AG04450 (cell line): ENCODE measurements around the gene SBF1. TPM values are rescaled to one million over a fixed set of nuclear protein-coding genes. Genes with fewer than 3 reads are reported as not detected.

Experiments used
- CTCF ChIA-PET: fragments of 300-600, 350-600 bp; formaldehyde crosslinking; extraction: SDS; loops from one replicate; lab custom pipeline; 2022; ENCODE audit warnings: antibody characterized with exemption, inconsistent platforms; lab: Charles Lee
- POLR2A ChIA-PET: fragments of 350-600 bp; formaldehyde crosslinking; extraction: SDS; loops from one replicate; lab custom pipeline; 2021; ENCODE audit warnings: antibody characterized with exemption, inconsistent platforms; lab: Yijun Ruan, JAX
- DNase-seq: peaks from one replicate; pipeline ENCODE4 v3.0.0-alpha.2; 2011; ENCODE audit warnings: low read depth, low spot score
- H3K27ac ChIP-seq: one replicate; pipeline ENCODE4 v1.5.1; 2012; ENCODE audit warnings: low read depth, low read length, control low read depth
- H3K27me3 ChIP-seq: one replicate; pipeline ENCODE4 v1.6.0; 2012; ENCODE audit warnings: low read length; ENCODE audit not compliant: control insufficient read depth, insufficient read depth
- H3K4me3 ChIP-seq: 2 replicates; pipeline ENCODE4 v1.5.1; 2011; ENCODE audit warnings: mild to moderate bottlenecking, low read depth, low read length, control low read depth
- H3K9me3 ChIP-seq: 2 replicates; pipeline ENCODE4 v1.5.1; 2012; ENCODE audit warnings: low read length; ENCODE audit not compliant: control insufficient read depth, insufficient read depth
- polyA plus RNA-seq: library from polyadenylated mRNA; depleted of rRNA; stranded (reverse); fragments of >200 nt; gene quantifications from 2 replicates; pipeline ENCODE4 v1.2.3, GENCODE V29; 2011
- TF ChIP-seq, protein P1 (sequence below): IDR thresholded peaks from 2 replicates; pipeline ENCODE4 v1.5.1; 2011; ENCODE audit warnings: low read depth, low read length, control low read depth, inconsistent platforms

Gene SBF1
- polyA plus RNA-seq, 1 experiment, result 16.4 TPM

DNA sequence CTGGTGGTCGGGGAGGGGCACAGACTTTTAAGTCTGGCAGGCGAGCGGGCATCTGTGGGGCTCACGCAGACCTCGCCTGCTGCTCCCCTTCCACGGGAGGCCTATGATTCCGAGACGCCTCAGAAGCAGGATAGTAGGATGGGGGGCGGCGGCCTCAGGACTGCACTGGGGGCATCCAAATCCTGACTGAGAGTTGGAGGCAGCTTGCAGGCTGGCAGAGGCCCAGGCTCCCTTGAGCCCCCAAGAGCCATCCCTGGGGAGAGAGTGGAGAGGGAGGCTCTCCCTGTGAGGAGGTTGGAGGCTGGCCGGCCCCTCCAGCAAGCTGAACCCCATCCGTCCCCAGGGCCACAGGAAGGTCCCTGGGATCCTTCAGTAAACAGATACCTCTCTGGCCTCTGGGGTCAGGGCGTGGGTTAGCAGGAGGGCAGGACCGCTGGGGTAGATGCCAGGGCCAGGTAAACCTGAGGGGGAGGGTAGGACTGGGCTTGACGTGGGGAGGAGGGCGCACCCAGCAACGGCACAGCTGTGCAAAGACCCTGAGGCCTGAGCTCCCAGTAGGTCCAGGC is 33.3 kb downstream of the SBF1 start:
- no peak for DNase-seq
- TF ChIP-seq, protein P1, sequence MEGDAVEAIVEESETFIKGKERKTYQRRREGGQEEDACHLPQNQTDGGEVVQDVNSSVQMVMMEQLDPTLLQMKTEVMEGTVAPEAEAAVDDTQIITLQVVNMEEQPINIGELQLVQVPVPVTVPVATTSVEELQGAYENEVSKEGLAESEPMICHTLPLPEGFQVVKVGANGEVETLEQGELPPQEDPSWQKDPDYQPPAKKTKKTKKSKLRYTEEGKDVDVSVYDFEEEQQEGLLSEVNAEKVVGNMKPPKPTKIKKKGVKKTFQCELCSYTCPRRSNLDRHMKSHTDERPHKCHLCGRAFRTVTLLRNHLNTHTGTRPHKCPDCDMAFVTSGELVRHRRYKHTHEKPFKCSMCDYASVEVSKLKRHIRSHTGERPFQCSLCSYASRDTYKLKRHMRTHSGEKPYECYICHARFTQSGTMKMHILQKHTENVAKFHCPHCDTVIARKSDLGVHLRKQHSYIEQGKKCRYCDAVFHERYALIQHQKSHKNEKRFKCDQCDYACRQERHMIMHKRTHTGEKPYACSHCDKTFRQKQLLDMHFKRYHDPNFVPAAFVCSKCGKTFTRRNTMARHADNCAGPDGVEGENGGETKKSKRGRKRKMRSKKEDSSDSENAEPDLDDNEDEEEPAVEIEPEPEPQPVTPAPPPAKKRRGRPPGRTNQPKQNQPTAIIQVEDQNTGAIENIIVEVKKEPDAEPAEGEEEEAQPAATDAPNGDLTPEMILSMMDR, result no peak
- POLR2A ChIA-PET, result no interaction called here
- CTCF ChIA-PET, result interaction anchor here (1.2 kb wide), 1 partner anchor 9 kb away, joined by 3 read pairs; no protein-coding TSS in a partner anchor
- no peak overlapping the region for H3K27ac ChIP-seq
- no peaks in the 10 kb centered on the region for H3K27me3 ChIP-seq
- H3K4me3 ChIP-seq, result no peak overlapping the region
- no peaks in the 10 kb centered on the region; the same call in 1 of the 2 replicates for H3K9me3 ChIP-seq

DNA sequence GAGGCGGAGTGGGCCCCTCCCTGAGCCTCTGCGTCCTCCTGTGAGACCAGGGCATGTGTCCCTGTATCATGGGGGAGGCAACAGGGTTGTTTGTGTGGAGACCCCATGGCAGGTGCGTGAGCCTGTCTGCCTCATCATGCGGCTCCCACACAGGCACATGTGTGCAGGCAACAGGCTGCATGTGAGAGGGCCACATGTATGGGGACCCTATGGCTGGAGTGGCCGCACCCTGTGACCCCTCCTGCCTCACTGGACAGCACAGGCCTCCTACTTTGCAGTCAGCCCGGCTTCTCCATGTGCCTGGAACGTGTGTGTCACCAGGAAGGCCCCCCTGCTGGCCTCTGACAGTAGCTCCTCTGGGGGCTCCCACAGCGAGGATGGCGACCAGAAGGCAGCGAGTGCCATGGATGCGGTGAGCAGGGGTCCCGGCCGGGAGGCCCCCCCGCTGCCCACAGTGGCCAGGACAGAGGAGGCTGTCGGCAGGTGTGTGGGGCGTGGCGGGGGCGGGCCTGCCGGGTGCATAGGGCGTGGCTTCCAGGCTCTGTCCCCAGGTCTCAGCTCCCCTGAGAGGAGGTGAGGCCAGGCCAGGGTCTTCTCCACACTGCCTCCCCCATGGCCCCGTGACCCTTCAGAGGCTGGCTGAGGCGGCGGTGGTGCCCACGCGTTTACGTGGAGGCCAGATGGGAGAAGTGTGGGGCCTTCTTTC is 34.1 kb downstream of the SBF1 start:
- H3K27ac ChIP-seq, result no peak overlapping the region
- H3K9me3 ChIP-seq, result no peaks in the 10 kb centered on the region; the same call in 1 of the 2 replicates
- H3K4me3 ChIP-seq, result no peak overlapping the region
- TF ChIP-seq, protein P1, result no peak
- ChIA-PET POLR2A (no interaction called here), CTCF (no interaction called here)
- H3K27me3 ChIP-seq, result no peaks in the 10 kb centered on the region
- no peak for DNase-seq

DNA sequence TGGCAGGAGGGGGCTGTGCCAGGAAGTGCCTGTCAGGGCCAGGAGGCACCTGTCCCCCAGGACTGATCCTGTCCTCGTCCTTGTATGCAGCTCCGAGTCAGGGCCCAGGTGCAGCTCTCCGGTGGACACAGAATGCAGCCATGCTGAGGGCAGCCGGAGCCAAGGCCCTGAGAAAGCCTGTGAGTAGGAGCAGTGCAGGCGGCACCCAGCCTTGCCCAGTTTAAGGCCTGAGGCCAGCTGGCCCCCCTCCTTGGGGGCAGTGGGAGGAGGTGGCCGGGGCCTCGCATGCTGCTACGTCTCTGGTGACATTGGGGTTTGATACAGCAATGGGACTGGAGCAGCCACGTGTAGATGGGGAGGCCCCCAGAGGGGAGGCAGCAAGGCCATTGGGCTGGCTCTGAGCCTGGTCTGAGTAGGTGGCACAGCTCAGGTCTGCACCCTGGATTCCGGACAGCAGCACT is 34.9 kb downstream of the SBF1 start:
- no peak overlapping the region for H3K4me3 ChIP-seq
- no peaks in the 10 kb centered on the region; the same call in 1 of the 2 replicates for H3K9me3 ChIP-seq
- POLR2A ChIA-PET, result interaction anchor here (1.1 kb wide), 1 partner anchor 11 kb away, joined by 3 read pairs; no protein-coding TSS in a partner anchor
- CTCF ChIA-PET, result no interaction called here
- TF ChIP-seq, protein P1, result no peak
- no peaks in the 10 kb centered on the region for H3K27me3 ChIP-seq
- no peak overlapping the region for H3K27ac ChIP-seq
- DNase-seq, result no peak

DNA sequence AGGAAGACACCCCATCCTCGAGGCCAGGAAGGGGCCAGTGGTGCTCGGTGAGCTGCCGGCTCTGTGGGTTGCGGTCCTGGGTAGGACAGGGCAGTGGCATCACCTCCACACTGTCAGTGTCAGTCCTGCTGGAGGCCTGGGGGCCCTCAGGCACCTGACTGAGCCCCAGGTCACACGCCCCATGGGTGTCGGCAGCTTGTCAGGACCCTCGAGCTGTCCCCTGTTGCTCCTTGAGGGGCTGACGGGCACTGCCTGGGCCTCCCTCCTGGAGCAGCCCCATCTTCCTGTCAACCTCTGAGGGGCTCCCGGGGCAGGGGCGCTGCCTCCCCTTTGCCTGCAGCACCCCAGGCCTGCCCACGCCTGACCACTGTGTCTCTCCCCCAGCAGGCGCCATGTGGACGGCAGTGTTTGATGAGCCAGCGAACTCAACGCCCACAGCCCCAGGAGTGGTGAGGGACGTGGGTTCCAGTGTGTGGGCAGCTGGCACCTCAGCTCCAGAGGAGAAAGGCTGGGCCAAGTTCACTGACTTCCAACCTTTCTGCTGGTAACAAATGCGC is 35.4 kb downstream of the SBF1 start:
- POLR2A ChIA-PET, result interaction anchor here (1.1 kb wide), 1 partner anchor 11 kb away, joined by 3 read pairs; no protein-coding TSS in a partner anchor
- Histone ChIP-seq H3K9me3 (no peaks in the 10 kb centered on the region; the same call in 1 of the 2 replicates), H3K27me3 (no peaks in the 10 kb centered on the region), H3K27ac (no peak overlapping the region), H3K4me3 (no peak overlapping the region)
- TF ChIP-seq, protein P1, result no peak
- CTCF ChIA-PET, result no interaction called here
- no peak for DNase-seq
